ENCODE results near the gene MRPS16. TPM values are rescaled to one million over a fixed set of nuclear protein-coding genes. Genes with fewer than 3 reads are reported as not detected.

The MRPS16 gene
- total RNA-seq, result 82.9 TPM
- polyA plus RNA-seq (ENCODE audit: insufficient read depth, low read depth, low replicate concordance), result 160 TPM
- long read RNA-seq, donor 1, transcript MRPS16-202 (3 exons, 2,634 nt), result major isoform, 25 of 27 reads
- long read RNA-seq, donor 1, partial matches to known transcripts, result 0 of 27 reads
- long read RNA-seq, donor 1, other reads (novel, unspliced or antisense), result 0 of 27 reads
- long read RNA-seq, donor 2, transcript MRPS16-202 (3 exons, 2,634 nt), result major isoform, 34 of 45 reads
- long read RNA-seq, donor 2, partial matches to known transcripts, result 7 of 45 reads
- long read RNA-seq, donor 2, other reads (novel, unspliced or antisense), result 0 of 45 reads
- long read RNA-seq, donor 3, transcript MRPS16-202 (3 exons, 2,634 nt), result major isoform, 35 of 42 reads
- long read RNA-seq, donor 3, transcript MRPS16-205 (3 exons, 2,580 nt), result minor isoform, 5 of 42 reads
- long read RNA-seq, donor 3, partial matches to known transcripts, result 0 of 42 reads
- long read RNA-seq, donor 3, other reads (novel, unspliced or antisense), result 0 of 42 reads
- long read RNA-seq, donor 4, transcript MRPS16-202 (3 exons, 2,634 nt), result major isoform, 33 of 38 reads
- long read RNA-seq, donor 4, transcript MRPS16-205 (3 exons, 2,580 nt), result minor isoform, 5 of 38 reads
- long read RNA-seq, donor 4, partial matches to known transcripts, result 0 of 38 reads
- long read RNA-seq, donor 4, other reads (novel, unspliced or antisense), result 0 of 38 reads
- long read RNA-seq, donor 5, partial matches to known transcripts, result 0 of 3 reads
- long read RNA-seq, donor 5, other reads (novel, unspliced or antisense), result 0 of 3 reads
- long read RNA-seq, donor 6, transcript MRPS16-202 (3 exons, 2,634 nt), result major isoform, 82 of 100 reads
- long read RNA-seq, donor 6, partial matches to known transcripts, result 17 of 100 reads
- long read RNA-seq, donor 6, other reads (novel, unspliced or antisense), result 0 of 100 reads
- long read RNA-seq, donor 7, transcript MRPS16-202 (3 exons, 2,634 nt), result major isoform, 5 of 81 reads
- long read RNA-seq, donor 7, partial matches to known transcripts, result 10 of 81 reads
- long read RNA-seq, donor 7, other reads (novel, unspliced or antisense), result 65 of 81 reads
- long read RNA-seq, donor 8, transcript MRPS16-202 (3 exons, 2,634 nt), result major isoform, 45 of 54 reads
- long read RNA-seq, donor 8, partial matches to known transcripts, result 7 of 54 reads
- long read RNA-seq, donor 8, other reads (novel, unspliced or antisense), result 0 of 54 reads
- long read RNA-seq, donor 9, transcript MRPS16-201 (3 exons, 866 nt), result minor isoform, 6 of 38 reads
- long read RNA-seq, donor 9, transcript MRPS16-202 (3 exons, 2,634 nt), result major isoform, 25 of 38 reads
- long read RNA-seq, donor 9, partial matches to known transcripts, result 6 of 38 reads
- long read RNA-seq, donor 9, other reads (novel, unspliced or antisense), result 0 of 38 reads
- long read RNA-seq, donor 10, transcript MRPS16-202 (3 exons, 2,634 nt), result major isoform, 23 of 31 reads
- long read RNA-seq, donor 10, partial matches to known transcripts, result 5 of 31 reads
- long read RNA-seq, donor 10, other reads (novel, unspliced or antisense), result 0 of 31 reads

DNA sequence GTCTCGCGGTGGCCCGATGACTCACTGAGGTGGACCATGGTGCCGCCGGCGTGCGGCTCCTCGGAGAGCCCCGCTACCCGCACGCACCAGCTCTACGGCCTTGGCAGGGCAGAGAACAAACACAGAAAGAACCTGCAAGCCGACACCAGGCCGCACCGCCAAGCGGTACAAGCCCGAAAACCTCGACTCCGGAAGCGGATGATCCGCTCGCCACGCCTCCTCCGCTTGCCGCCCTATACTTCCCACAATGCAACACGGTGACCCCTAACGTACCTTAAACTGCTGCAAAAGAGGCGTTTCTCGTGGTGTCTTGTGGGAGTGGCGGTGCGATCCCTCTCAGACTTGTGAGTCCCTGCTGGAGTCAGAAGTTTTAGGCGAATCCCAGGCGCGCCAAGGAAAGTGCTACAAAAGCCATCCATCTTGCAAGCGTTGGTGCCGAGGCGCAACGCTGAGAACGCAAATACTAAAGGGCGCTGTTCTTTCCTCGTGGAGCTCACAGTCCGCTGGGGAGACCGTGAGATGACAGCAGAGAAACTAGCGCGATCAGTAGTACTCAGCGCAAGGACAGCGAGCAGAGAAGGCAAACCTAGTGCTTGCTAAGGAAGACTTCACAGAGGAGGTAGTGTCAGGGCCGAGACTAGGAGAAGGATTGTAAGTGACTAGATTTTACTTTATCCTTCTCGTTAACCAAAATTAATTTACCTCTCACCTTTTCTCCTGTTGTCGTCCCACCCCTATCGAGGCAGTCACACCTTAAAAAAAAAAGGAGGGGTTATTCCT, at the start of gene MRPS16:
Gene MRPS16 (minus strand): TSS at position 200 of the 780 bp plus-strand sequence. CDS start 162 bp downstream, at position 38.
- peak within 1 kb of the TSS; percentile 87 to 89 for H3K27ac ChIP-seq (ENCODE audit: low read depth in 2 of 2, low read length in 2 of 2)
- TF ChIP-seq, protein P1, sequence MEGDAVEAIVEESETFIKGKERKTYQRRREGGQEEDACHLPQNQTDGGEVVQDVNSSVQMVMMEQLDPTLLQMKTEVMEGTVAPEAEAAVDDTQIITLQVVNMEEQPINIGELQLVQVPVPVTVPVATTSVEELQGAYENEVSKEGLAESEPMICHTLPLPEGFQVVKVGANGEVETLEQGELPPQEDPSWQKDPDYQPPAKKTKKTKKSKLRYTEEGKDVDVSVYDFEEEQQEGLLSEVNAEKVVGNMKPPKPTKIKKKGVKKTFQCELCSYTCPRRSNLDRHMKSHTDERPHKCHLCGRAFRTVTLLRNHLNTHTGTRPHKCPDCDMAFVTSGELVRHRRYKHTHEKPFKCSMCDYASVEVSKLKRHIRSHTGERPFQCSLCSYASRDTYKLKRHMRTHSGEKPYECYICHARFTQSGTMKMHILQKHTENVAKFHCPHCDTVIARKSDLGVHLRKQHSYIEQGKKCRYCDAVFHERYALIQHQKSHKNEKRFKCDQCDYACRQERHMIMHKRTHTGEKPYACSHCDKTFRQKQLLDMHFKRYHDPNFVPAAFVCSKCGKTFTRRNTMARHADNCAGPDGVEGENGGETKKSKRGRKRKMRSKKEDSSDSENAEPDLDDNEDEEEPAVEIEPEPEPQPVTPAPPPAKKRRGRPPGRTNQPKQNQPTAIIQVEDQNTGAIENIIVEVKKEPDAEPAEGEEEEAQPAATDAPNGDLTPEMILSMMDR (IDR thresholded peaks at IDR 0.05; ENCODE audit: borderline replicate concordance, extremely low read depth, insufficient read depth), result no peak
- peak within 1 kb of the TSS; percentile 91 to 99 (median 96) for H3K9ac ChIP-seq (ENCODE audit: low read length in 3 of 3)
- peaks cover 0 to 9% (median 6%) of the 10 kb centered on the region in 3 donors for H3K4me1 ChIP-seq (ENCODE audit: control insufficient read depth in 2 of 3, insufficient read depth in 2 of 3, low read depth in 1 of 3, low read length in 3 of 3)
- FAIRE-seq (peak; percentile 15), DNase-seq (peak; percentile 96 to 99 (median 96))
- peaks cover 0 to 13% (median 4%) of the 10 kb centered on the region in 3 donors for H3K36me3 ChIP-seq (ENCODE audit: control insufficient read depth in 2 of 3, insufficient read depth in 3 of 3, low read length in 3 of 3)
- H3K4me3 ChIP-seq (ENCODE audit: low read length in 3 of 3), result peak within 1 kb of the TSS; percentile 91 to 98 (median 96)
- intact Hi-C loops (cut with DNase I), result no loop called here
- no peaks in the 10 kb centered on the region for H3K9me3 ChIP-seq (ENCODE audit: control insufficient read depth in 2 of 3, insufficient read depth in 1 of 3, low read length in 3 of 3)
- H3K27me3 ChIP-seq (ENCODE audit: control insufficient read depth, insufficient read depth, low read length), result no peaks in the 10 kb centered on the region

DNA sequence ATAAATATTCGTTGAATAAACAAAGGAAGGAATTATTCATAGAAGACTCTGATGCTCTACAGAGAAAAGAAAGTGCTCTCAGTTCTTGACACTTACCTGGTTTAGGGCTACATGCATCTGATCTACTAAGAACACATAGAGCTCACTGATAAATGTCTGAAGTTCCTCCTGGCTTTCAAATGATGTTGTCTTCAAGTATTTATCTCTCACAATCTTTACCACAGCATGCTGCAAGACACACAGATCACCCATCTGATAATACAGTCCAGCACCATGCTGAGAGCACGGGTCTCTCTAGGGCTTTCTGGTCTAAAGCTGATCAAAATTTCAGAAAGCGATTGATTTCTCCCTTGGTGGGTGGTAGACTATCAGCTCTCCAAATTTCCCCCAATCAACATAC, 44.5 kb upstream of the MRPS16 start:
- no peaks in the 10 kb centered on the region for H3K9me3 ChIP-seq (ENCODE audit: control insufficient read depth in 2 of 3, insufficient read depth in 1 of 3, low read length in 3 of 3)
- H3K9ac ChIP-seq (ENCODE audit: low read length in 3 of 3), result no peak overlapping the region
- H3K4me3 ChIP-seq (ENCODE audit: low read length in 3 of 3), result no peak overlapping the region
- H3K36me3 ChIP-seq (ENCODE audit: control insufficient read depth in 2 of 3, insufficient read depth in 3 of 3, low read length in 3 of 3), result peaks cover 0 to 6% (median 0%) of the 10 kb centered on the region in 3 donors
- H3K27ac ChIP-seq (ENCODE audit: low read depth in 2 of 2, low read length in 2 of 2), result no peak overlapping the region
- H3K4me1 ChIP-seq (ENCODE audit: control insufficient read depth in 2 of 3, insufficient read depth in 2 of 3, low read depth in 1 of 3, low read length in 3 of 3), result no peaks in the 10 kb centered on the region
- DNase-seq, result no peak
- no peaks in the 10 kb centered on the region for H3K27me3 ChIP-seq (ENCODE audit: control insufficient read depth, insufficient read depth, low read length)
- intact Hi-C loops (cut with DNase I), result no loop called here
- TF ChIP-seq, protein P1 (IDR thresholded peaks at IDR 0.05; ENCODE audit: borderline replicate concordance, extremely low read depth, insufficient read depth), result no peak
- no peak for FAIRE-seq

DNA sequence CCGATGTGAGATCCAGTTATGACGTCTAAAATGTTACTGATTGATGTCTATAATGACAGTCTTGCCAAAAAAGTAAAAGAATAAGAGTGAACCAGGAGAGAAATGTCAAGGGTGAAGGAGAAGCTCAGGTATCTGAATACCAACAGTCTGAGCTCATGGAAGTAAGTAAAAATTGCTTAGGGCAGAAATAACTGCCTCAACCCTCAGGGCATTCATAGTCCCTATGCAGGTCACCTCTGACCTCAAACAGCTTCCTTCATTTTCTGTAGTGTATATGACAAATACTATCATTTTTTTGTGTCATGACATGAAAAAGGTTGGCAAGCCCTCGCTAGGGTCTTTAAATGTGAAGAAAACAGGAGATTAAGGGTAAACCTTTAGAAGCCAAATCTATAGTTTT, 41.0 kb upstream of the MRPS16 start:
- TF ChIP-seq, protein P1 (IDR thresholded peaks at IDR 0.05; ENCODE audit: borderline replicate concordance, extremely low read depth, insufficient read depth), result no peak
- no peaks in the 10 kb centered on the region for H3K4me1 ChIP-seq (ENCODE audit: control insufficient read depth in 2 of 3, insufficient read depth in 2 of 3, low read depth in 1 of 3, low read length in 3 of 3)
- H3K27me3 ChIP-seq (ENCODE audit: control insufficient read depth, insufficient read depth, low read length), result no peaks in the 10 kb centered on the region
- H3K9ac ChIP-seq (ENCODE audit: low read length in 3 of 3), result no peak overlapping the region
- no peak for FAIRE-seq
- peaks cover 0 to 11% (median 3%) of the 10 kb centered on the region in 3 donors for H3K36me3 ChIP-seq (ENCODE audit: control insufficient read depth in 2 of 3, insufficient read depth in 3 of 3, low read length in 3 of 3)
- no peak for DNase-seq
- H3K4me3 ChIP-seq (ENCODE audit: low read length in 3 of 3), result no peak overlapping the region
- no peak overlapping the region for H3K27ac ChIP-seq (ENCODE audit: low read depth in 2 of 2, low read length in 2 of 2)
- H3K9me3 ChIP-seq (ENCODE audit: control insufficient read depth in 2 of 3, insufficient read depth in 1 of 3, low read length in 3 of 3), result no peaks in the 10 kb centered on the region
- intact Hi-C loops (cut with DNase I), result no loop called here

All from kidney (tissue), 22 donors.